ENCODE measurements around the gene AKAP6.

Gene AKAP6

GRCh38 chr14:32841698-32842097, 512.6 kb downstream of the AKAP6 start:
- no peak for DNase-seq

GRCh38 chr14:32846821-32847365, 517.8 kb downstream of the AKAP6 start:
- DNase-seq = peak; percentile 75

- no peak for DNase-seq
These were observed 518.8 kb downstream of the AKAP6 start for GRCh38 chr14:32847867-32848266.

GRCh38 chr14:32865827-32866376, 536.8 kb downstream of the AKAP6 start:
- DNase-seq = no peak

GRCh38 chr14:32883188-32883587, 554.1 kb downstream of the AKAP6 start:
- no peak for DNase-seq

All from fibroblast of skin of back (primary cell).